Osteoblast (primary cell): ENCODE measurements around the gene CEACAM21. TPM values are rescaled to one million over a fixed set of nuclear protein-coding genes. Genes with fewer than 3 reads are reported as not detected.

Experiments
- DNase-seq: peaks from one replicate; pipeline ENCODE4 v3.0.0; 2011; ENCODE audit warnings: low spot score, mixed read lengths; ENCODE audit not compliant: insufficient read length; ENCODE audit errors: missing footprints
- H2AFZ ChIP-seq: 2 replicates; pipeline ENCODE4 v1.6.0; 2011; ENCODE audit warnings: mild to moderate bottlenecking, low read length
- H3K27ac ChIP-seq: 2 replicates; pipeline ENCODE4 v1.5.1; 2011; ENCODE audit warnings: mild to moderate bottlenecking, low read depth, low read length, moderate library complexity
- H3K27me3 ChIP-seq: 2 replicates; pipeline ENCODE4 v1.6.0; 2012; ENCODE audit warnings: mild to moderate bottlenecking, control low read depth, inconsistent platforms, low read length, moderate library complexity; ENCODE audit not compliant: insufficient read depth
- H3K36me3 ChIP-seq: 2 replicates; pipeline ENCODE4 v1.5.1; 2011; ENCODE audit warnings: mild to moderate bottlenecking, low read length, control low read depth, moderate library complexity; ENCODE audit not compliant: insufficient read depth
- H3K4me1 ChIP-seq: 2 replicates; pipeline ENCODE4 v1.5.1; 2011; ENCODE audit warnings: mild to moderate bottlenecking, low read length, control low read depth, moderate library complexity; ENCODE audit not compliant: insufficient read depth
- H3K4me2 ChIP-seq: 2 replicates; pipeline ENCODE4 v1.6.0; 2011; ENCODE audit warnings: mild to moderate bottlenecking, low read length; ENCODE audit not compliant: insufficient read depth
- H3K4me3 ChIP-seq: fragments of 200-600 bp; sonication (generic); 3 replicates; pipeline ENCODE4 v1.5.1; 2012; ENCODE audit warnings: mild to moderate bottlenecking, low read length, inconsistent platforms; ENCODE audit not compliant: insufficient read depth
- H3K79me2 ChIP-seq: 2 replicates; pipeline ENCODE4 v1.6.0; 2012; ENCODE audit warnings: mild to moderate bottlenecking, low read length, control low read depth, inconsistent platforms; ENCODE audit not compliant: insufficient read depth
- H3K9me3 ChIP-seq: 2 replicates; pipeline ENCODE4 v1.5.1; 2011; ENCODE audit warnings: low read depth, low read length, control low read depth
- H4K20me1 ChIP-seq: 2 replicates; pipeline ENCODE4 v1.6.0; 2012; ENCODE audit warnings: mild to moderate bottlenecking, low read length, control low read depth; ENCODE audit not compliant: insufficient read depth
- CTCF ChIP-seq: IDR thresholded peaks from 2 replicates; pipeline ENCODE4 v1.5.1; 2011; ENCODE audit warnings: mild to moderate bottlenecking, low read depth, low read length, moderate library complexity; ENCODE audit errors: extremely low read depth
- total RNA-seq: library from RNA; depleted of rRNA; stranded (reverse); fragments of >200 nt; gene quantifications from 2 replicates; pipeline ENCODE4 v1.2.3, GENCODE V29; 2012

Gene CEACAM21
- total RNA-seq, 1 donor: not detected

GRCh38 chr19:41530184-41530534, 45.8 kb upstream of the CEACAM21 start:
- no peak for TF ChIP-seq CTCF
- Histone ChIP-seq H3K36me3 (no peaks in the 10 kb centered on the region), H4K20me1 (no peaks in the 10 kb centered on the region), H3K4me1 (peaks cover 4% of the 10 kb centered on the region), H3K4me2 (no peak overlapping the region), H2AFZ (no peak overlapping the region), H3K9me3 (no peaks in the 10 kb centered on the region), H3K27ac (no peak overlapping the region), H3K27me3 (peaks cover 8% of the 10 kb centered on the region), H3K79me2 (no peaks in the 10 kb centered on the region), H3K4me3 (no peak overlapping the region)
- DNase-seq: peak; percentile 53

DNA sequence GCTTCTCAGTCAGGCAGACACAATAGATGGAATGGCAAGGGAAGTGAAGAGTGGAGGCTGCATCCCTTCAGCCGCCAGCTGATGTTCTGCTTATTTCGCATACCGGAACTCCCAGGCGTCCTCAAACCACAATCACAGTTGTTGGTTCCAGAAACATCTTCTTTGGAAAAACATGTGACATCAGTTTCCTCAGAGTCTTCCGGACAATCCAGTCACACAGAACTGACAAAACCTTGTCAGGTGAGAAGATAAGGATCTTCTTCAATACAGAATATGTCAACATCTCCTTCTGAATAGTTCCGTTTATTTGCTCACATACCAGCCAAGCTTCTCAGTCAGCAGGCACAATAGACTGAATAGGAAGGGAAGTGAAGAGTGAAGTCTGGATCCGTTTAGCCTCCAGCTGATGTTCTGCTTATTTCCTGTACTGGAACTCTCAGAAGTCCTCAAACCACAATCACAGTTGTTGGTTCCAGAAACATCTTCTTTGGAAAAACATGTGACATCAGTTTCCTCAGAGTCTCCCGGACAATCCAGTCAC, 45.1 kb upstream of the CEACAM21 start:
- H3K27me3 ChIP-seq: peaks cover 8% of the 10 kb centered on the region
- H4K20me1 ChIP-seq: no peaks in the 10 kb centered on the region
- peaks cover 4% of the 10 kb centered on the region for H3K4me1 ChIP-seq
- no peak overlapping the region for H3K4me2 ChIP-seq
- H3K79me2 ChIP-seq: no peaks in the 10 kb centered on the region
- no peak for DNase-seq
- no peak for TF ChIP-seq CTCF
- no peaks in the 10 kb centered on the region for H3K36me3 ChIP-seq
- H3K9me3 ChIP-seq: no peaks in the 10 kb centered on the region
- H3K27ac ChIP-seq: no peak overlapping the region
- H2AFZ ChIP-seq: no peak overlapping the region
- no peak overlapping the region for H3K4me3 ChIP-seq

GRCh38 chr19:41531438-41532311, 44.3 kb upstream of the CEACAM21 start:
- Histone ChIP-seq H3K4me2 (peak overlapping the region; percentile 69), H3K79me2 (no peaks in the 10 kb centered on the region), H3K9me3 (no peaks in the 10 kb centered on the region), H3K27me3 (peaks cover 12% of the 10 kb centered on the region), H3K27ac (no peak overlapping the region), H3K4me3 (peak overlapping the region; percentile 50), H3K4me1 (peaks cover 4% of the 10 kb centered on the region), H2AFZ (peak overlapping the region; percentile 67), H4K20me1 (no peaks in the 10 kb centered on the region), H3K36me3 (no peaks in the 10 kb centered on the region)
- no peak for TF ChIP-seq CTCF
- peak; percentile 52 for DNase-seq

- no peak overlapping the region for H3K4me2 ChIP-seq
- no peak overlapping the region for H3K27ac ChIP-seq
- peaks cover 4% of the 10 kb centered on the region for H3K4me1 ChIP-seq
- H3K36me3 ChIP-seq: no peaks in the 10 kb centered on the region
- no peak for TF ChIP-seq CTCF
- H3K4me3 ChIP-seq: no peak overlapping the region
- no peaks in the 10 kb centered on the region for H3K9me3 ChIP-seq
- no peaks in the 10 kb centered on the region for H3K79me2 ChIP-seq
- DNase-seq: no peak
- no peaks in the 10 kb centered on the region for H4K20me1 ChIP-seq
- peaks cover 12% of the 10 kb centered on the region for H3K27me3 ChIP-seq
- H2AFZ ChIP-seq: no peak overlapping the region
Observed at GRCh38 chr19:41532526-41532925, 43.4 kb upstream of the CEACAM21 start.
